Subcutaneous abdominal adipose tissue (tissue), 5 donors: ENCODE data around the gene DPH3.

Experiments
- H3K27ac ChIP-seq: one replicate; pipeline ENCODE4 v1.7.0; 2013; ENCODE audit warnings: low read depth, mild to moderate bottlenecking, inconsistent platforms, low read length, moderate library complexity
- H3K27me3 ChIP-seq, 5 donors: one replicate each; pipeline ENCODE4 v1.7.0; 2013; ENCODE audit warnings: low read length in 5 of 5, inconsistent platforms in 1 of 5; ENCODE audit not compliant: control insufficient read depth in 5 of 5, insufficient read depth in 4 of 5
- H3K36me3 ChIP-seq, 5 donors: one replicate each; pipeline ENCODE4 v1.7.0; 2013; ENCODE audit warnings: low read length in 5 of 5; ENCODE audit not compliant: control insufficient read depth in 5 of 5, insufficient read depth in 5 of 5
- H3K4me1 ChIP-seq, 5 donors: one replicate each; pipeline ENCODE4 v1.7.0; 2013; ENCODE audit warnings: low read length in 5 of 5, mild to moderate bottlenecking in 3 of 5, moderate library complexity in 1 of 5; ENCODE audit not compliant: control insufficient read depth in 5 of 5, insufficient read depth in 5 of 5
- H3K4me3 ChIP-seq, 5 donors: one replicate each; pipeline ENCODE4 v1.7.0; 2013; ENCODE audit warnings: low read length in 5 of 5, low read depth in 1 of 5
- H3K9ac ChIP-seq, 5 donors: one replicate each; pipeline ENCODE4 v1.7.0; 2013; ENCODE audit warnings: low read length in 5 of 5, mild to moderate bottlenecking in 4 of 5, moderate library complexity in 3 of 5
- H3K9me3 ChIP-seq, 5 donors: one replicate each; pipeline ENCODE4 v1.7.0; 2013; ENCODE audit warnings: low read length in 5 of 5; ENCODE audit not compliant: control insufficient read depth in 5 of 5
- donor health status: healthy.
- donor health status: healthy.
- donor health status: healthy.
- donor health status: healthy.
- donor health status: healthy.

DPH3 gene

GRCh38 chr3:16279010-16279801 lies 14.5 kb upstream of the DPH3 start:
- H3K9me3 ChIP-seq = no peaks in the 10 kb centered on the region
- H3K4me3 ChIP-seq = peak overlapping the region in 1 of 5 donors; percentile 1
- no peak overlapping the region for H3K27ac ChIP-seq
- H3K36me3 ChIP-seq = peaks cover 0 to 19% (median 8%) of the 10 kb centered on the region in 5 donors
- H3K4me1 ChIP-seq = peaks cover 0 to 28% (median 14%) of the 10 kb centered on the region in 5 donors
- no peak overlapping the region for H3K9ac ChIP-seq
- no peaks in the 10 kb centered on the region for H3K27me3 ChIP-seq

DNA sequence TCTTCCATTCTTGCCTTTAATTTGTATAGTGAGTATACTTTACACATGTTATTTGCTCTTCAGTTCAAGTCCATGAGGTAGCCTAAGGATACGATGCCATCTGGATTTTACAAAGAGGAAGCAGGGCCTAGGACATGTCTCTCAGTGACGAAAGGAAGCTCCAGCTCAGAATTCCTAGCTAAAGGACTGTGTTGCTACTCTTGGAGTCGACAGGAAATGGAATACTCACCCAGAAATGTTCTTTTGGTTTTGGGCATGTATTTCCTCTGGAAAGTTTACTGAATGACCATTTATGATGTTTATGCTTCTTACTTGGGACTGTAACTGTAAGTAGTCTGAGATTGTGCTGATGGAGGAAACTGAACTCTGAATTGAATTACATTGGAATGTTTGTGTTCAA lies 12.7 kb upstream of the DPH3 start:
- no peak overlapping the region for H3K27ac ChIP-seq

GRCh38 chr3:16273867-16274266 lies 9.1 kb upstream of the DPH3 start:
- Histone ChIP-seq H3K36me3 (peaks cover 6 to 29% (median 15%) of the 10 kb centered on the region in 5 donors), H3K27me3 (no peaks in the 10 kb centered on the region), H3K9me3 (no peaks in the 10 kb centered on the region), H3K9ac (no peak overlapping the region), H3K27ac (no peak overlapping the region), H3K4me3 (no peak overlapping the region), H3K4me1 (peaks cover 0 to 18% (median 2%) of the 10 kb centered on the region in 5 donors)

More for the DNA sequence above, 12.7 kb upstream of the DPH3 start:
- no peak overlapping the region for H3K4me3 ChIP-seq
- H3K9ac ChIP-seq = no peak overlapping the region
- no peaks in the 10 kb centered on the region for H3K9me3 ChIP-seq
- H3K4me1 ChIP-seq = peaks cover 0 to 30% (median 14%) of the 10 kb centered on the region in 5 donors
- no peaks in the 10 kb centered on the region for H3K27me3 ChIP-seq
- H3K36me3 ChIP-seq = peaks cover 0 to 8% (median 4%) of the 10 kb centered on the region in 5 donors

GRCh38 chr3:16272588-16272987 lies 7.8 kb upstream of the DPH3 start:
- no peaks in the 10 kb centered on the region for H3K9me3 ChIP-seq
- peaks cover 6 to 29% (median 15%) of the 10 kb centered on the region in 5 donors for H3K36me3 ChIP-seq
- no peak overlapping the region for H3K4me3 ChIP-seq
- H3K4me1 ChIP-seq = peaks cover 0 to 15% (median 8%) of the 10 kb centered on the region in 5 donors
- H3K27me3 ChIP-seq = no peaks in the 10 kb centered on the region
- H3K9ac ChIP-seq = no peak overlapping the region
- H3K27ac ChIP-seq = no peak overlapping the region

- H3K9me3 ChIP-seq = no peaks in the 10 kb centered on the region
- H3K27ac ChIP-seq = no peak overlapping the region
- no peak overlapping the region for H3K9ac ChIP-seq
- no peaks in the 10 kb centered on the region for H3K27me3 ChIP-seq
- H3K36me3 ChIP-seq = peaks cover 6 to 25% (median 12%) of the 10 kb centered on the region in 5 donors
- H3K4me3 ChIP-seq = no peak overlapping the region
- H3K4me1 ChIP-seq = peaks cover 0 to 27% (median 20%) of the 10 kb centered on the region in 5 donors
Observed at GRCh38 chr3:16270855-16271254, 6.1 kb upstream of the DPH3 start.

DNA sequence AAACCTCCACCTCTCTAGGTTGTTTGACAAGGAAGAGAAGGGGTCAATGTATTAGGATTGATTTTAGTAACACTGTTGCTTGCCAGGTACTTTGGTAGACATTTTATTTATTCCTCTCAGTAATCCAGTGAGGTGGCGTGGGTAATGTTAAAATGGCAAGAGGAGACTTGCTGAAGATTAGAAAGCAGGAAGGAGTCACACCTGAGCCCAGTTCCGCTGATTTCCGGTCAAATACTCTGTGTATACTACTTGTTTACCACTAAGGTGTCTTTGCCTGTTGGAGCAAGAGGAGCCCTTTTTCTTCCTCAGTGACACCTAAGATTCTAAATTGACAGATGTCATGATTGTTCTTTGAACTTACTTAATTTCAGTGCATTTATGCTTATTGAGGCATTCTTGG lies 2.0 kb upstream of the DPH3 start:
- Histone ChIP-seq H3K4me1 (peaks cover 10 to 47% (median 33%) of the 10 kb centered on the region in 5 donors), H3K9me3 (no peaks in the 10 kb centered on the region), H3K4me3 (no peak overlapping the region), H3K36me3 (peaks cover 2 to 17% (median 10%) of the 10 kb centered on the region in 5 donors), H3K27me3 (no peaks in the 10 kb centered on the region), H3K9ac (peak overlapping the region in 3 of 5 donors; percentile 21 to 54 (median 48)), H3K27ac (peak overlapping the region; percentile 84)

GRCh38 chr3:16265455-16265786 lies 678 bp upstream of the DPH3 start:
- no peaks in the 10 kb centered on the region for H3K9me3 ChIP-seq
- H3K4me3 ChIP-seq = peak overlapping the region; percentile 88 to 97 (median 92)
- peak overlapping the region; percentile 79 to 96 (median 90) for H3K9ac ChIP-seq
- H3K27ac ChIP-seq = peak overlapping the region; percentile 84
- H3K4me1 ChIP-seq = peaks cover 10 to 47% (median 33%) of the 10 kb centered on the region in 5 donors
- H3K27me3 ChIP-seq = no peaks in the 10 kb centered on the region
- peaks cover 1 to 11% (median 3%) of the 10 kb centered on the region in 5 donors for H3K36me3 ChIP-seq

GRCh38 chr3:16264174-16264707 lies 502 bp downstream of the DPH3 start:
- Histone ChIP-seq H3K27ac (peak overlapping the region; percentile 81), H3K36me3 (peaks cover 10 to 16% (median 14%) of the 10 kb centered on the region in 5 donors), H3K4me1 (peaks cover 10 to 47% (median 33%) of the 10 kb centered on the region in 5 donors), H3K9me3 (no peaks in the 10 kb centered on the region), H3K9ac (peak overlapping the region; percentile 77 to 96 (median 85)), H3K27me3 (no peaks in the 10 kb centered on the region), H3K4me3 (peak overlapping the region; percentile 91 to 99 (median 92))

DNA sequence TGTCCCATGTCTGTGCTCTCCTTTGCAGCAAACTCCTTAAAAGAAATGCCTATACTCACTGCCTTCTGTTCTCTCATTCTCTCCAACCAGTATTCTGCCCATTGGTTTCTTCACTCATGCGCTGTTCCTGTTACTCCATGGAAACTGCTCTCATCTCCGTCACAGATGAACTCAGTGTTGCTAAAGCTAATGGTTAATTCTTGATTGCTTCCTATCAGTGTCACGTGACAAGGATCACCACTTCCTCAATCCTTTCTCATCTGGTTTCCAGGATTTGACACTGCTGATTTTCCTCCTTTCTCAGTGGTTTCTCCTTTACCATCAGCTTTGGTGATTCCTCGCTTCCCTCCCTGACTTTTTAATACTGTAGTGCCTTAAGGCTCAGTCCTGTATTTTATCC lies 2.6 kb downstream of the DPH3 start:
- Histone ChIP-seq H3K9ac (peak overlapping the region in 1 of 5 donors; percentile 22), H3K9me3 (no peaks in the 10 kb centered on the region), H3K4me3 (no peak overlapping the region), H3K27me3 (no peaks in the 10 kb centered on the region), H3K36me3 (peaks cover 14 to 27% (median 20%) of the 10 kb centered on the region in 5 donors), H3K27ac (no peak overlapping the region), H3K4me1 (peaks cover 10 to 37% (median 31%) of the 10 kb centered on the region in 5 donors)

DNA sequence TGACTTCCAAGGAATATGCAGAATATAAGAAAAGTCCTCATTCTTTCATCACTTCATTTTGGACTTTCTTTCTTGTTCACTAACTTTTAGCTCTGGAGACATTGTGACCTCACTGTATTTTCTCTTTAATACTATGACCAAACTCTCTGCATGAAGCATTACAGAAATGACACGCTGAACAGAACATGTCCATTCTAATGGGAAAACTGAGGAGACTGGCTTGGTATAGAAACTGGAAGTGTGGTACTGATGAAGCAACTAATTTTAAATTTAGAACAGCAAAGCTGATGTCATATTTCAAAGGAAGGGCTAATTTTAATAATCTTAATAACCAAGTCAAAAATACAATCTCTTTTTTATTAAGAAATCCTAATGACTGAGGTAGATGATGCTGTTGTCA lies 4.7 kb downstream of the DPH3 start:
- Histone ChIP-seq H3K9ac (no peak overlapping the region), H3K9me3 (no peaks in the 10 kb centered on the region), H3K27me3 (no peaks in the 10 kb centered on the region), H3K27ac (no peak overlapping the region), H3K36me3 (peaks cover 14 to 31% (median 23%) of the 10 kb centered on the region in 5 donors), H3K4me1 (peaks cover 8 to 17% (median 14%) of the 10 kb centered on the region in 5 donors), H3K4me3 (no peak overlapping the region)
